ENCODE results near the gene JPH3. TPM values are rescaled to one million over a fixed set of nuclear protein-coding genes. Genes with fewer than 3 reads are reported as not detected.
"Not testable (repeated sequence)": the region's sequence is repeated elsewhere in the genome, so short reads cannot be mapped to it uniquely, and the experiment has no call there.

Gene JPH3
- total RNA-seq, 1 experiment from 2014 or later = 2.6 TPM

- DNase-seq (ENCODE audit: low read depth, low spot score); in situ Hi-C loops (cut with HindIII; ENCODE audit: low pct_unique_long_range_greater_than_20kb, low sequenced_read_pairs): not testable (repeated sequence)
These were observed 124.3 kb downstream of the JPH3 start for GRCh38 chr16:87726577-87726976.

- no peak for DNase-seq (ENCODE audit: low read depth, low spot score)
- in situ Hi-C loops (cut with HindIII; ENCODE audit: low pct_unique_long_range_greater_than_20kb, low sequenced_read_pairs) = no loop called here
These were observed 125.0 kb downstream of the JPH3 start for GRCh38 chr16:87727346-87727745.

GRCh38 chr16:87728026-87728425 lies 125.7 kb downstream of the JPH3 start:
- DNase-seq (ENCODE audit: low read depth, low spot score) = no peak
- in situ Hi-C loops (cut with HindIII; ENCODE audit: low pct_unique_long_range_greater_than_20kb, low sequenced_read_pairs) = no loop called here

GRCh38 chr16:87729266-87729954 lies 127.1 kb downstream of the JPH3 start:
- no peak for DNase-seq (ENCODE audit: low read depth, low spot score)
- in situ Hi-C loops (cut with HindIII; ENCODE audit: low pct_unique_long_range_greater_than_20kb, low sequenced_read_pairs) = no loop called here

- DNase-seq (ENCODE audit: low read depth, low spot score) = no peak
- in situ Hi-C loops (cut with HindIII; ENCODE audit: low pct_unique_long_range_greater_than_20kb, low sequenced_read_pairs) = no loop called here
These were observed 129.3 kb downstream of the JPH3 start for GRCh38 chr16:87731607-87732006.

- in situ Hi-C loops (cut with HindIII; ENCODE audit: low pct_unique_long_range_greater_than_20kb, low sequenced_read_pairs) = no loop called here
- no peak for DNase-seq (ENCODE audit: low read depth, low spot score)
These were observed 130.9 kb downstream of the JPH3 start for GRCh38 chr16:87733190-87733589.

GRCh38 chr16:87734644-87735043 lies 132.3 kb downstream of the JPH3 start:
- in situ Hi-C loops (cut with HindIII; ENCODE audit: low pct_unique_long_range_greater_than_20kb, low sequenced_read_pairs) = no loop called here
- DNase-seq (ENCODE audit: low read depth, low spot score) = peak; percentile 46

- DNase-seq (ENCODE audit: low read depth, low spot score) = no peak
- in situ Hi-C loops (cut with HindIII; ENCODE audit: low pct_unique_long_range_greater_than_20kb, low sequenced_read_pairs) = no loop called here
These were observed 133.1 kb downstream of the JPH3 start for GRCh38 chr16:87735270-87736007.

- in situ Hi-C loops (cut with HindIII; ENCODE audit: low pct_unique_long_range_greater_than_20kb, low sequenced_read_pairs) = no loop called here
- no peak for DNase-seq (ENCODE audit: low read depth, low spot score)
These were observed 133.7 kb downstream of the JPH3 start for GRCh38 chr16:87736008-87736382.

GRCh38 chr16:87739801-87740200 lies 137.5 kb downstream of the JPH3 start:
- in situ Hi-C loops (cut with HindIII; ENCODE audit: low pct_unique_long_range_greater_than_20kb, low sequenced_read_pairs) = no loop called here
- DNase-seq (ENCODE audit: low read depth, low spot score) = no peak

- in situ Hi-C loops (cut with HindIII; ENCODE audit: low pct_unique_long_range_greater_than_20kb, low sequenced_read_pairs) = no loop called here
- DNase-seq (ENCODE audit: low read depth, low spot score) = no peak
These were observed 138.1 kb downstream of the JPH3 start for GRCh38 chr16:87740441-87740840.

GRCh38 chr16:87740909-87741424 lies 138.7 kb downstream of the JPH3 start:
- in situ Hi-C loops (cut with HindIII; ENCODE audit: low pct_unique_long_range_greater_than_20kb, low sequenced_read_pairs) = no loop called here
- peak; percentile 91 for DNase-seq (ENCODE audit: low read depth, low spot score)

- DNase-seq (ENCODE audit: low read depth, low spot score) = peak; percentile 34
- in situ Hi-C loops (cut with HindIII; ENCODE audit: low pct_unique_long_range_greater_than_20kb, low sequenced_read_pairs) = no loop called here
These were observed 139.6 kb downstream of the JPH3 start for GRCh38 chr16:87741700-87742415.

- in situ Hi-C loops (cut with HindIII; ENCODE audit: low pct_unique_long_range_greater_than_20kb, low sequenced_read_pairs) = no loop called here
- no peak for DNase-seq (ENCODE audit: low read depth, low spot score)
These were observed 140.6 kb downstream of the JPH3 start for GRCh38 chr16:87742781-87743490.

- in situ Hi-C loops (cut with HindIII; ENCODE audit: low pct_unique_long_range_greater_than_20kb, low sequenced_read_pairs) = no loop called here
- DNase-seq (ENCODE audit: low read depth, low spot score) = no peak
These were observed 142.6 kb downstream of the JPH3 start for GRCh38 chr16:87744750-87745514.

- in situ Hi-C loops (cut with HindIII; ENCODE audit: low pct_unique_long_range_greater_than_20kb, low sequenced_read_pairs) = no loop called here
- no peak for DNase-seq (ENCODE audit: low read depth, low spot score)
These were observed 143.9 kb downstream of the JPH3 start for GRCh38 chr16:87746178-87746577.
